GM21737 (cell line): ENCODE data around the gene HOXC12.

Experiments
- ATAC-seq: cut with Tn5 transposase; IDR thresholded peaks from one replicate; pipeline ENCODE4 v1.9.1; 2021; ENCODE audit warnings: mild to moderate bottlenecking, moderate library complexity; ENCODE audit not compliant: unreplicated experiment

Gene HOXC12

GRCh38 chr12:53954694-53955035 lies at the start of gene HOXC12:
Gene HOXC12 (plus strand): TSS chr12:53954903. CDS start chr12:53954930, 27 bp downstream.
- ATAC-seq = no peak

DNA sequence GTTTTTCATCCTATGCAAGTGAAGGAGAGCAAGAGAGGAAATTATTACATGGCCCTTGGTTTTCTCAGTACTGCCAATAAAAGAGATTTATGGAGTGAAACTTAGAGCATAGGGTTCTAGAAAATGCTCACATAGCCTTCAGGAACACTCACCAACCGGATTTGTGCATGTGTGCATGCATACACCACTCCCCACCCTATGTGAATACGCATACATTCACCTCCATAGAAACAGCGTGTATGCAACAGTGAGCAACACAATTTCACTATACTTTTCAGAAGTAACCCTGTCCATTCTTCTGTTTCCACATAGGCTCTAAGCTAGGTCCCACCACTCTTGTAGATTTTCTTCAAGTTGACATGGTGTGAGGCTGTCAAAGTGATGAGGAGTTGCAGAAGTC lies 47.6 kb upstream of the HOXC12 start:
- no peak for ATAC-seq

- no peak for ATAC-seq
Measured at GRCh38 chr12:53916788-53917655, 37.7 kb upstream of the HOXC12 start.

- no peak for ATAC-seq
Measured at GRCh38 chr12:53924521-53925405, 29.9 kb upstream of the HOXC12 start.

DNA sequence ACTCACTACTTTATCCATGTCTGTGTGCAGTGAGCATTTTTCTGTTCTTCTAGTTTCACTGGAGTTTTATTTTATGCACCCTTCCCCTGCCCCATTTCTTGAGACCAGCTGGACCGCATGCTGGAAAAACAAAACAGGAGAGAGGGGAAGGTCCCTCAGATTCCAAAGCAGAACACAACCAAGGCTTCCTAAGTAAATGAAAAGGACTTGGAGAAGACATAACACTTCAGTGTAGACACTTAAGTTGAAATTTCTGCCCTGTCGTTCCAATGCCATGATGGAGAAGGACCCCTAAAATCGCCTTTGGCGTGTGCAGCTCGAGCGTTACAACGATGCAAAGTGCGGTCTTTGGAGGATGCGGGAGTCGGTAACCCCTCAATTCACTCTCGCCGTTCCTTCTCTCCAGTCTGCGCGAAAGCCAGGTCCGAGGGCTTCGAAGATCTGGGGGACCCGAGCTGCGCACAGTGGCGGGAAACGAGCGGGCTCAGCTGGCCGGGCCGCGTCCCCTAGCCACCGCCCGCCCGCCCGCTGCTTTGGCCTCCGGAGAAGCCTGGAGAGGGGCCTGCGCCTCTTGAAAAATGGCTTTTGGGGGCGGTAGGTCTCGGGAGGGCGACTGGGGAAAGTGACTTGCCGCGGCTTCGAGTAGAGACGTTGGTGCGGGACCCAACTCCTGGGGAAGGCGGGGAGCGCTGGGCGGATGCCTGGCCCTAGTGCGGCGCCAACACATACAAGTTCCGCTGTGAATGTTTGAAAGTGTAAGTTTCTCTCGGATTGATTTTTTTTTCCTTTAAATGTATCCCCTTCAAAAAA lies 27.3 kb upstream of the HOXC12 start:
- ATAC-seq = no peak

DNA sequence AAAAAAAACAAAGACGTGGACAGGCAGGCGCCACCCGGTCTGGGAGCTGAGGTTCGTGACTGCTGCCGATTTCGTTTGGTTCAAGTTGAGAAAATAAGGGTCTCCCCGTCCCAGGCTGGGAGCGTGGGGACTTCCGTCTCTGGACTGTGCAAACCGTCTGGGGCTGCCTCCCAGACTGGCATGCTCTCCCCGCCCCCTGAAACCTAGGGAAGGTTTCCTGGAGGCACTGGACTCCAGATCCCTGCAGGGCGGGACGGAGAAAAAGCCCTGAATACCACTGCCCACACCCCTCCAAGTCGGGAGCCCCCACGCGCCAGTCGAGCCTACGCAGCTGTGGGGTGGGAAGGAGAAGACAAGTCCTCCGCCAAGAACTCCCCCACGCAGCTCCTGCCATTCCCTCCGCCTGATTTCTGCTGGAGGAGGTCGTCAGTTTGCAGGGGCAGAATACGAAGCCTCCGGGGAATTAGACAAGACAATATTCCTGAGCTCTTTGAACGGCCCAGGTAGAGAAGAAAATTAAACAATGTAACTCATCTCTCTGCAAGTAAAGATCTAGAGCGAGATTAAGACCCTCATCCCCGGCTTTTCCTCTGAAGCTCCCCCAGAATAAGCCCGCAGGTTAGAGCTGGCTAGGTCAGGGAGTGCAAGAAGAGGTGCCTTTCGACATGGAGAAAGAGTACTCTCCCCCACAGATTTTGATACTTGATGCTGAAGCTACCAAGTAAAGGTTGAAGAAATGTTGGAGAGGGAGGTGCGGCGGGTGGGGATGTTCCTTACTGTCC lies 26.5 kb upstream of the HOXC12 start:
- no peak for ATAC-seq

GRCh38 chr12:53929527-53929926 lies 25.2 kb upstream of the HOXC12 start:
- ATAC-seq = no peak

DNA sequence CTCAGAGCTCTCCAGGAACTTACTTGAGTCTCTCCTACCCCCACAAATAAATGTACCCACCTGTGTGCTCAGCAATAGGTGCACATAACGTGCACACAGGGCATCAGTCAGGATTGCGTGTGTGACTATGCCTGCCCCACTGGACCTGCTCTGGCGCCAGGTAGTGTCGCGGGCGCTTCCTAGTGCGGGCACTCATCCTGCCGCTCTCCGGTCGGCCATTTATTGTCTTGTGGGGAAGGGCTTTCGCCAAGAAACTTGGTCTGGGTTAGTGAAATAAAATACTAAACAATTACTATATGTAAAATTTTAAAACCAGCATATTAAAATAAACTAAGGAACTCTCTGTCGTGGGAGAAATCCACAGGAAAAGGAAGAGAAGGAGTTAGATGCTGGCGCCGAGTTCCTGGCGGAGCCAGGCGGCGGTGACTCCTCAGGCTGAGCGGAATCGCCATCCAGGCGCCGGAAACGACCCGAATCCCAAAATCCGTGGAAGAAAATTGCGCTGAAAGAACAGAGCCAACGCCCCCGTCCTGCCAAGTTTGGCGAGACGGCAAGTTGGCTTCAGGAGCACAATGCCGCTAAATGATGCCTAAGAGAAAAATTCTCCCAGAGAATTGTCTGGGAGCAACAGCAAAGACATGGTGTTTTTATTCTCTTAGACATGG lies 24.0 kb upstream of the HOXC12 start:
- no peak for ATAC-seq

DNA sequence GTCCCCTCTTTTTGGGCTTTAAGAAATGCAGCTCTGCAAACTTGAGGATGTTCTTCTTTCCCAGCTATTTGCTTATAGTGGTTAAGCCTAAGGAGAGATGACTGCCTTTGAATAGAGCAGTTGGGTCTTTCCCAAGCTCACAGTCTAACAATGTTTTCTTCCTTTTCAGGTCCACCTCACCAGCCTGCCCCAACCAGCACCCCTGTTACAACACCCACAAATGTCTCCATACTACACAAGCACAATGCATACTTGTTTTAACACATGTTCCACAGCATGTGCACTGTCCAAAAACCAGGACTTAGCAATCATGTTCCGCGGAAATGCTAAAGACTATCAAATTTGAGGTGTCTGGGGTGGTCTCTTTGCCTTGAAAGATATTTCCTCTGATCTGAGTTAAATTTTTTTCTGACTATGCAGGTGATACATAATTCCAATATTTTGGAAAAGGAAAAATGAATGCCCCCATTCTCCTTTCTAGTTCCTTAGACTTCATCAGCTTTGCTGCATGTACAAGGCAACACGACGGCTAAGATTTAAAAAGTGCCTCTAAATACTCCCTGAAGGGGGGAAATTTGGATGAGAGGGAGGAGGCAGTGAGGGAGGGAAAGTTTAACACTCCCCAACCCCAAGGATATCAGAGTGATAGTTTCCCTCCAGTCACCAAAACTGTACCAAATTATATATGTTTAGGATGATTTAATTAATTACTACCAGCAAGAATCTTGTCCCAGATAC lies 22.7 kb upstream of the HOXC12 start:
- no peak for ATAC-seq

GRCh38 chr12:53932915-53933314 lies 21.8 kb upstream of the HOXC12 start:
- ATAC-seq = no peak

- no peak for ATAC-seq
Measured at GRCh38 chr12:53935383-53936341, 19.0 kb upstream of the HOXC12 start.

DNA sequence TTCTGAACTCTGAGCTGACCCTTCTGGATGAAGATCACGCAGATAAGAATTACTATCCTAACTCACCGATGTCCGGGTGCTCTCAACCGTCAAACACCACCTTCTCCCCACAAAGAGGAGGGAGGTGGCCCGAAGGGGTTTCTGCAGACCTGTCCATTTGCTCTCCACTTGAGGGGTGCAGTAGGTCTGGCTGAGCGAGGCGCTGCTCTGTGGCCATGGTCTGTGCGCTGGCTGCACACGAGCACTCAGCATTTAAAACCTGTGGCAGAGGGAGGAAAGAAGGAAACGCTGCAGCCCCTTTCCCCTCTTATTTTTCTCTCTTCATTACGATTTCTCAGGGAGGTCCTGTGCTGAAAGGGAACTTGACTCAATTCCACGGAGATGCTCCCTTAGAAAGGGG lies 17.6 kb upstream of the HOXC12 start:
- ATAC-seq = no peak

- ATAC-seq = no peak
Measured at GRCh38 chr12:53937596-53938325, 16.9 kb upstream of the HOXC12 start.

- no peak for ATAC-seq
Measured at GRCh38 chr12:53938326-53939140, 16.2 kb upstream of the HOXC12 start, which contains the start of gene HOXC13. Gene HOXC13 (plus strand): TSS chr12:53938831. CDS start chr12:53938907, 76 bp downstream.

DNA sequence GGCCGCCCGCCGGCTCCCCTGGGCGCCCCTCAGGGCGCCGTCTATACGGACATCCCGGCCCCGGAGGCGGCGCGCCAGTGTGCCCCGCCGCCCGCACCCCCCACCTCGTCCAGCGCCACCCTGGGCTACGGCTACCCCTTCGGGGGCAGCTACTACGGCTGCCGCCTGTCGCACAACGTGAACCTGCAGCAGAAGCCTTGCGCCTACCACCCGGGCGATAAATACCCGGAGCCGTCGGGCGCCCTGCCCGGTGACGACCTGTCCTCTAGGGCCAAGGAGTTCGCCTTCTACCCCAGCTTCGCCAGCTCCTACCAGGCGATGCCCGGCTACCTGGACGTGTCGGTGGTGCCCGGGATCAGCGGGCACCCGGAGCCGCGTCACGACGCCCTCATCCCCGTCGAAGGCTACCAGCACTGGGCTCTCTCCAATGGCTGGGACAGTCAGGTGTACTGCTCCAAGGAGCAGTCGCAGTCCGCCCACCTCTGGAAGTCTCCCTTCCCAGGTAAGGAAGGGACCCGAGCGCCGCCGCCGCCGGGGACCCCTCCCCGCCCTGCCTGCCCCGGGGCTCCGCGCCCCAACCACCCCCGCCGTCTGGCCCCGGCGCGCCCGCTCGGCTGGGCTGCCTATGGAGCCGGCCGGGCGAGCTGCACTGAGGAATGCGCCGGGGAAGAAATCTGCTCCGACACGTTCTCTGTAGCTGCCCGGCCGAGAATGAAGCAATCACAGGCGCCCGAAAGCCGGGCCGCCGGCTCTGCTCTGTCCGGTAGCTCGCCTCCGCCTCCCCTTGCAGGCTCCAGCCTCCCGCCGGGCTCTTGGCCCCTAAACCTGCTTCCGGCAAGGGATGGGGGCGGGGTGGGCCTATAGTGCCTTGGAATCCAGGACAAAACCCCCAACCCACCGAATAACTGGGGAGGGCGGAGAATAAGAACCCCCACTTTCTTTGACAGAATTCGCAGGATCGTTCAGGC lies 15.3 kb upstream of the HOXC12 start:
- ATAC-seq = no peak
